K562 (cell line): ENCODE data around the gene SIRT2. TPM values are rescaled to one million over a fixed set of nuclear protein-coding genes. Genes with fewer than 3 reads are reported as not detected.
A peak's percentile ranks its signal among the peaks of the same experiment; 100 is the strongest.

Experiments used
- ATAC-seq: fragments of 200-7000 bp; cut with Tn5 transposase; 3 replicates; pipeline ENCODE4 v1.9.1; 2020; ENCODE audit warnings: moderate library complexity
- BruUV-seq: library from RNA; stranded (reverse); fragments of 400-500 nt; replicated peaks from 2 replicates; lab custom pipeline; 2021; lab: Mats Ljungman, UMichigan
- CTCF ChIA-PET: fragments of 300-600 bp; formaldehyde crosslinking; extraction: SDS; loops from one replicate; lab custom pipeline; 2021; ENCODE audit warnings: low intra/inter-chr PET ratio; lab: Yijun Ruan, JAX
- POLR2A ChIA-PET: fragments of 300-600, 350-650 bp; sonication (Branson Sonifier 250); formaldehyde crosslinking; extraction: SDS; loops from one replicate; lab custom pipeline; 2021; ENCODE audit warnings: antibody characterized with exemption, inconsistent platforms; lab: Yijun Ruan, JAX
- DNase-seq, 4 experiments: peaks; one replicate each; pipeline versions ENCODE4 v3.0.0 to v3.0.0-alpha.2; 2011 to 2018; ENCODE audit warnings: low spot score in 3 of 4, mixed read lengths in 3 of 4; ENCODE audit errors: extremely low read depth in 1 of 4
- FAIRE-seq: peaks from 2 replicates; lab custom pipeline; 2011; peaks lifted over from hg19 to GRCh38; lab: Jason Lieb, UNC
- H2AFZ ChIP-seq: 2 replicates; pipeline ENCODE4 v1.6.0; 2011; ENCODE audit warnings: low read depth, low read length, control low read depth, inconsistent platforms
- H3K27ac ChIP-seq: fragments of 200-600 bp; 3 replicates; pipeline ENCODE4 v1.8.0; 2011; ENCODE audit warnings: low read depth, mild to moderate bottlenecking, control low read depth, inconsistent platforms, low read length, moderate library complexity, mixed read lengths; ENCODE audit errors: extremely low read depth
- H3K27me3 ChIP-seq, 2 experiments: fragments of 300-600 bp in 1 of 2; 2 replicates in 1 of 2; 3 replicates in 1 of 2; pipeline versions ENCODE4 v1.6.0 to v1.8.0; 2011; ENCODE audit warnings: inconsistent platforms in 2 of 2, low read length in 2 of 2, mild to moderate bottlenecking in 1 of 2, mixed read lengths in 1 of 2, moderate library complexity in 1 of 2; ENCODE audit not compliant: control insufficient read depth in 2 of 2, insufficient read depth in 2 of 2
- H3K36me3 ChIP-seq: fragments of 300-600 bp; 3 replicates; pipeline ENCODE4 v1.8.0; 2011; ENCODE audit warnings: mild to moderate bottlenecking, low read length, inconsistent platforms; ENCODE audit not compliant: control insufficient read depth, insufficient read depth
- H3K4me1 ChIP-seq, 2 experiments: fragments of 200-600 bp in 1 of 2; replicated peaks in 1 of 2; 2 replicates in 1 of 2; 3 replicates in 1 of 2; pipeline versions ENCODE4 v1.5.1 to v1.8.0; 2011; ENCODE audit warnings: inconsistent platforms in 2 of 2, low read length in 2 of 2, mild to moderate bottlenecking in 1 of 2, mixed read lengths in 1 of 2, moderate library complexity in 1 of 2; ENCODE audit not compliant: control insufficient read depth in 2 of 2, insufficient read depth in 2 of 2
- H3K4me2 ChIP-seq: 2 replicates; pipeline ENCODE4 v1.6.1; 2011; ENCODE audit warnings: low read length, control low read depth, inconsistent platforms, mixed read lengths; ENCODE audit not compliant: insufficient read depth
- H3K4me3 ChIP-seq: fragments of 200-600 bp; sonication (generic), shearing (Covaris generic); 2 replicates; pipeline ENCODE4 v1.5.1; 2016; ENCODE audit warnings: control low read depth, inconsistent platforms
- H3K79me2 ChIP-seq: fragments of 200-600 bp; 3 replicates; pipeline ENCODE4 v1.8.0; 2011; ENCODE audit warnings: low read length, inconsistent platforms; ENCODE audit not compliant: control insufficient read depth, insufficient read depth
- H3K9ac ChIP-seq, 2 experiments: 2 replicates each; pipeline versions ENCODE4 v1.6.0 to v1.6.1; 2011; ENCODE audit warnings: low read depth in 2 of 2, low read length in 2 of 2, control low read depth in 1 of 2, inconsistent platforms in 1 of 2, mild to moderate bottlenecking in 1 of 2, mixed read lengths in 1 of 2; ENCODE audit not compliant: insufficient read depth in 1 of 2
- H3K9me1 ChIP-seq: one replicate; pipeline ENCODE4 v1.6.0; 2011; ENCODE audit warnings: inconsistent platforms, mild to moderate bottlenecking, low read length, moderate library complexity; ENCODE audit not compliant: control insufficient read depth, insufficient read depth
- H3K9me3 ChIP-seq: replicated peaks from 2 replicates; pipeline ENCODE4 v1.5.1; 2011; ENCODE audit warnings: low read depth, low read length, inconsistent platforms; ENCODE audit not compliant: control insufficient read depth, insufficient read depth
- H4K20me1 ChIP-seq: replicated peaks from 2 replicates; pipeline ENCODE4 v1.6.1; 2011; ENCODE audit warnings: low read length, inconsistent platforms, mixed read lengths; ENCODE audit not compliant: control insufficient read depth, insufficient read depth
- DACH1 ChIP-seq: fragments of 450-650 bp; IDR thresholded peaks from 2 replicates; pipeline ENCODE4 v1.6.1; 2018; ENCODE audit not compliant: partially characterized antibody
- KDM1A ChIP-seq, 2 experiments: fragments of 450-650 bp; IDR thresholded peaks; 2 replicates each; pipeline ENCODE4 v1.6.1; 2016; ENCODE audit warnings: mild to moderate bottlenecking in 2 of 2
- NR2C1 ChIP-seq, 2 experiments: fragments of 450-650 bp; IDR thresholded peaks; 2 replicates each; pipeline ENCODE4 v1.6.1; 2017; ENCODE audit warnings: mild to moderate bottlenecking in 2 of 2, antibody characterized with exemption in 1 of 2, inconsistent platforms in 1 of 2, missing compliant biosample characterization in 1 of 2, missing genetic modification characterization in 1 of 2
- RBFOX2 ChIP-seq: fragments of 200-400 bp; formaldehyde crosslinking; IDR thresholded peaks from 2 replicates; pipeline ENCODE4 v1.6.1; 2017; ENCODE audit warnings: low read depth, mild to moderate bottlenecking, low read length, moderate library complexity
- SREBF2 ChIP-seq: sonication (generic); formaldehyde crosslinking; IDR thresholded peaks from 2 replicates; pipeline ENCODE4 v1.4.0; 2020; ENCODE audit warnings: mild to moderate bottlenecking, missing genetic modification reagents
- ZKSCAN8 ChIP-seq: fragments of 200-800 bp; sonication (Bioruptor generic); IDR thresholded peaks from 2 replicates; pipeline ENCODE4 v1.6.1; 2016; ENCODE audit warnings: missing genetic modification characterization, missing compliant biosample characterization
- WGBS: fragments of 100-300 bp; shearing (Covaris generic); methylation state at CpG from one replicate; pipeline ENCODE4 v1.1.6; 2016; ENCODE audit warnings: low coverage, mixed read lengths; ENCODE audit not compliant: insufficient coverage; ENCODE audit errors: missing lambda C conversion rate; 5-methylcytosine and 5-hydroxymethylcytosine counted together
- in situ Hi-C: fragments of 300-500 bp; cut with MboI; formaldehyde crosslinking; loops from 4 replicates; pipeline ENCODE4 v1.15.0; 2018; ENCODE audit warnings: inconsistent platforms, mixed read lengths
- intact Hi-C: fragments of 100-400 bp; cut with micrococcal nuclease; formaldehyde crosslinking; loops from 2 replicates; pipeline ENCODE4 v1.14.2; 2022
- polyA plus RNA-seq, 8 experiments: library from polyadenylated mRNA; depleted of rRNA in 4 of 8; stranded (reverse) in 5 of 8; unstranded in 3 of 8; fragments of >200 nt; fragmentation: Nextera tagmentation in 2 of 8; fragmentation: Illumina TruSeq in 1 of 8; extraction: Ambion mirVana in 2 of 8; extraction: Trizol in 1 of 8; gene quantifications; 2 replicates each; pipeline versions ENCODE4 v1.2.1 to v1.2.3, GENCODE V29; 2011 to 2014; ENCODE audit warnings: inconsistent platforms in 1 of 8, missing spikeins in 1 of 8
- total RNA-seq, 7 experiments: library from RNA; depleted of rRNA in 6 of 7; stranded (reverse); fragments of >200 nt in 6 of 7; fragmentation: Illumina TruSeq in 2 of 7; extraction: Trizol in 2 of 7; gene quantifications; 2 replicates each; pipeline versions ENCODE4 v1.2.1 to v1.2.3, GENCODE V29; 2011 to 2021; ENCODE audit warnings: low replicate concordance in 1 of 7

Gene SIRT2
- total and polyA plus RNA-seq, 9 of the 15 experiments (the other 6 are each of a cell fraction or from before 2014, with no cell fraction given) = 2.3 to 35.2 (median 22.9) TPM

GRCh38 chr19:38905620-38906019 lies 6.2 kb upstream of the SIRT2 start (continued):
- no peak for TF ChIP-seq DACH1

- H3K4me3 ChIP-seq = no peak overlapping the region
- BruUV-seq = no TSS peak
- intact Hi-C loops = no loop called here
- no peaks in the 10 kb centered on the region for H3K9me3 ChIP-seq
- H3K9ac ChIP-seq = no peak overlapping the region; a peak in 1 of 4 replicates
- in situ Hi-C loops = no loop called here
- 79% methylated on average over 23 of the region's 35 CpGs for WGBS
- H3K36me3 ChIP-seq = peaks cover 31% of the 10 kb centered on the region; the same call in 1 of the 3 replicates
- no peak overlapping the region for H3K27ac ChIP-seq
- ChIA-PET POLR2A (interaction anchor here (0.6 to 0.8 kb wide), 2 partner anchors 10 to 798 kb away, joined by 3 read pairs; no protein-coding TSS in a partner anchor), CTCF (no interaction called here)
- H4K20me1 ChIP-seq = no peaks in the 10 kb centered on the region
- no peaks in the 10 kb centered on the region for H3K9me1 ChIP-seq
- ATAC-seq (no peak), FAIRE-seq (no peak), DNase-seq (no peak)
- TF ChIP-seq NR2C1 (IDR thresholded peaks at IDR 0.05) = peak; percentile 53; the same call in 1 of the 2 replicates
- TF ChIP-seq NR2C1 (tag; IDR thresholded peaks at IDR 0.05) = 0 out of 2 replicates have a peak, but pooled peaks have one; percentile 57
- peak in 1 of 2 experiments; percentile 9; a peak in 1 of 4 replicates for TF ChIP-seq KDM1A (IDR thresholded peaks at IDR 0.05)
- TF ChIP-seq SREBF2 (CRISPR knock-in tag) = no peak
- peak; percentile 87 for TF ChIP-seq ZKSCAN8 (CRISPR knock-in tag)
- peak; percentile 26; the same call in 1 of the 2 replicates for TF ChIP-seq RBFOX2
- peaks cover 19% of the 10 kb centered on the region for H3K79me2 ChIP-seq
- H3K4me2 ChIP-seq = no peak overlapping the region
- H3K27me3 ChIP-seq = no peaks in the 10 kb centered on the region
- no peak overlapping the region for H2AFZ ChIP-seq
- H3K4me1 ChIP-seq = peaks cover 0 to 19% of the 10 kb centered on the region in 2 experiments; a peak in 3 of 5 replicates
These were observed 5.4 kb upstream of the SIRT2 start for GRCh38 chr19:38904581-38905539.
